ENCODE data around the gene COG4.

COG4 gene

DNA sequence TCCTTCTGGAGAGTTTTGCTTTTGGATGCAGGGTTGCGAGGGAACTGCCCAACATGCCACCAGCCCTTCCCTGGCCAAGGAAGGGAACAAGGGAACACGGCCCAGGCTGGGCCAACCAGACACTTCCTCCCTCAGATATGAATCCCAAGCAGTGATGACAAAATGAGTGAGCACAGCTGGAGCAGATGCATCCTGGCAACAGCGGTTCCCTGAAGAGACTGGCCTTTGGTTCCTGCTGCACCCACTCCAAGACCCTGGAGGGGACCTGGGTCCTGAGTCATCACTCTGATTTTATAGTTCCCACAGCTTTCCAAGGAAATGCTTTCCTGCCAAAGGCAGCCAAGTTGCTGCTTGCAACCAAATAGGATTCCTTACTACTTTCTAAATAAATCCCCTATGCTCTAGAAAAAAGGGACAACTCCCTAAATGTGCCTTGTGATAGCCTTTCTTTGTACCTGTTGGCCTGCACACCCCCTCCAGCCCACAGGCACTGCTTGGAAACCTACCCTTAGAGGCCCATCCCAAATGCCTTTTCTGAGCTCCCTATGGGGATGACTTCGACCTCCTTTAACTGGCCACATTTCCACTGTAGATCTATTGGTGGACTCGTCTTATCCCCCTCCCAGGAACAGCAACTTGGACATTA is 89.8 kb downstream of the COG4 start:
- H3K4me3 ChIP-seq (ENCODE audit: low read depth, low read length), result peak overlapping the region; percentile 29
- peak; percentile 56 for DNase-seq (ENCODE audit: low read depth)

DNA sequence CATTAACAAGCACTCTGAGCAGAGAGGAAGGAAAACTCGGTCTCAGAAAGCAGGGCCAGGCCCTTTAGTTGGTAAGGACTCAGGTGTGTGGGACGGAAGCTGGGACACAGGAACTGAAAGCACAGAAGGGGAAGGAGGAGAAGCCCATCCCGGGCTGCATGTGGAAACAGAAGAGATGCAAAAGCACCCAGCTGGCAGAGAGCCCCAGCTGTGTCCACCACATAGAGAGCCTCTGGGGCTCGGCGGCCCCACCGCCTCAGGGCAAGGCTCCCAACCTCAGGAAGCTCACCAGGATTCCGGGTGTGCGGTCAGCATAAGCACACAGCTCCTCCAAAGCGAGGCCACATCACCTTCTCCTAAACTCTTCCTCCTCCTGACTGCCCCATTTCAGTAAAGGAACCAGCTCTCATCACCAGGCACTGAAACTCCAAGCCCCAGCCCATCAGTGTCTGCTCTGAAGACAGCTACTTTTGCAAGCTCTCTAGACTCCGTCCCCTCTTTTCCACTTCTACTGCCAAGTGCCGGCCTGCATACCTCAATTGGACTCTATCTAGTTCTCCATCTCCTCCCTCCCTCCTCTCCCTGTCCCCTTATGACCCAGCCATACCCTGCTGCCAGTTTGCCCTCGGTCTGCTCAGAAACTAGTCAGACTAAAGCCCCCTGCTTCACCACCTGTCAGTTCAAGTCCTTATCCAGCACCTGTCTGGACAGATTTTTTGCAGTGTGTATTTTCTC is 90.5 kb downstream of the COG4 start:
- peak; percentile 49 for DNase-seq (ENCODE audit: low read depth)
- H3K4me3 ChIP-seq (ENCODE audit: low read depth, low read length), result peak overlapping the region; percentile 29
- no peak for TF ChIP-seq POLR2A (IDR thresholded peaks at IDR 0.05; ENCODE audit: extremely low read depth, insufficient read length)
- TF ChIP-seq, protein P1, sequence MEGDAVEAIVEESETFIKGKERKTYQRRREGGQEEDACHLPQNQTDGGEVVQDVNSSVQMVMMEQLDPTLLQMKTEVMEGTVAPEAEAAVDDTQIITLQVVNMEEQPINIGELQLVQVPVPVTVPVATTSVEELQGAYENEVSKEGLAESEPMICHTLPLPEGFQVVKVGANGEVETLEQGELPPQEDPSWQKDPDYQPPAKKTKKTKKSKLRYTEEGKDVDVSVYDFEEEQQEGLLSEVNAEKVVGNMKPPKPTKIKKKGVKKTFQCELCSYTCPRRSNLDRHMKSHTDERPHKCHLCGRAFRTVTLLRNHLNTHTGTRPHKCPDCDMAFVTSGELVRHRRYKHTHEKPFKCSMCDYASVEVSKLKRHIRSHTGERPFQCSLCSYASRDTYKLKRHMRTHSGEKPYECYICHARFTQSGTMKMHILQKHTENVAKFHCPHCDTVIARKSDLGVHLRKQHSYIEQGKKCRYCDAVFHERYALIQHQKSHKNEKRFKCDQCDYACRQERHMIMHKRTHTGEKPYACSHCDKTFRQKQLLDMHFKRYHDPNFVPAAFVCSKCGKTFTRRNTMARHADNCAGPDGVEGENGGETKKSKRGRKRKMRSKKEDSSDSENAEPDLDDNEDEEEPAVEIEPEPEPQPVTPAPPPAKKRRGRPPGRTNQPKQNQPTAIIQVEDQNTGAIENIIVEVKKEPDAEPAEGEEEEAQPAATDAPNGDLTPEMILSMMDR (IDR thresholded peaks at IDR 0.05; ENCODE audit: low read depth, low read length), result no peak
- TF ChIP-seq, protein P2, sequence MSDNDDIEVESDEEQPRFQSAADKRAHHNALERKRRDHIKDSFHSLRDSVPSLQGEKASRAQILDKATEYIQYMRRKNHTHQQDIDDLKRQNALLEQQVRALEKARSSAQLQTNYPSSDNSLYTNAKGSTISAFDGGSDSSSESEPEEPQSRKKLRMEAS (IDR thresholded peaks at IDR 0.05; ENCODE audit: low read depth, low read length), result no peak
- no peak for TF ChIP-seq MYC (IDR thresholded peaks at IDR 0.05; ENCODE audit: low read depth, low read length)

More for the DNA sequence above, 89.8 kb downstream of the COG4 start:
- TF ChIP-seq, protein P1 (IDR thresholded peaks at IDR 0.05; ENCODE audit: low read depth, low read length), result no peak
- TF ChIP-seq POLR2A (IDR thresholded peaks at IDR 0.05; ENCODE audit: extremely low read depth, insufficient read length) (no peak), MYC (IDR thresholded peaks at IDR 0.05; ENCODE audit: low read depth, low read length) (no peak)
- TF ChIP-seq, protein P2 (IDR thresholded peaks at IDR 0.05; ENCODE audit: low read depth, low read length), result no peak

DNA sequence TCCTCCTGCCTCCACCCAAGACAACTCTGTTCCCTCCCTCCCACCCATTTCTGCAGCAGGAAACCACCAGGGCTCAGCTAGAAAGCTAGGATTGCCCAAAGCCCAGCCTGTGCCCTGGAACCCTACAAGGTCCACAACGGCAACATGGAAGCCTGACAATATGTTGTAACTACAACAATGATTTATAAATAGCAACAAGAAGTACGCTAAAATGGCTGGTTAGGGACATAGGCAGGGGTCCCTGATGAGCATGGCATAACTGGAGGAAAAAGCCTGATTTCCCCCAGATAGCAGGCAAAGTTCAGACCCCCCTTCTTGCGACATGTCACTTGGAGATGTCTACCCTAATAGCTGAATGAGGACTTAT is 91.0 kb downstream of the COG4 start:
- DNase-seq (ENCODE audit: low read depth), result peak; percentile 84
- peak overlapping the region; percentile 29 for H3K4me3 ChIP-seq (ENCODE audit: low read depth, low read length)
- TF ChIP-seq, protein P2 (IDR thresholded peaks at IDR 0.05; ENCODE audit: low read depth, low read length), result no peak
- TF ChIP-seq, protein P1 (IDR thresholded peaks at IDR 0.05; ENCODE audit: low read depth, low read length), result no peak
- TF ChIP-seq MYC (IDR thresholded peaks at IDR 0.05; ENCODE audit: low read depth, low read length), result no peak
- TF ChIP-seq POLR2A (IDR thresholded peaks at IDR 0.05; ENCODE audit: extremely low read depth, insufficient read length), result no peak

DNA sequence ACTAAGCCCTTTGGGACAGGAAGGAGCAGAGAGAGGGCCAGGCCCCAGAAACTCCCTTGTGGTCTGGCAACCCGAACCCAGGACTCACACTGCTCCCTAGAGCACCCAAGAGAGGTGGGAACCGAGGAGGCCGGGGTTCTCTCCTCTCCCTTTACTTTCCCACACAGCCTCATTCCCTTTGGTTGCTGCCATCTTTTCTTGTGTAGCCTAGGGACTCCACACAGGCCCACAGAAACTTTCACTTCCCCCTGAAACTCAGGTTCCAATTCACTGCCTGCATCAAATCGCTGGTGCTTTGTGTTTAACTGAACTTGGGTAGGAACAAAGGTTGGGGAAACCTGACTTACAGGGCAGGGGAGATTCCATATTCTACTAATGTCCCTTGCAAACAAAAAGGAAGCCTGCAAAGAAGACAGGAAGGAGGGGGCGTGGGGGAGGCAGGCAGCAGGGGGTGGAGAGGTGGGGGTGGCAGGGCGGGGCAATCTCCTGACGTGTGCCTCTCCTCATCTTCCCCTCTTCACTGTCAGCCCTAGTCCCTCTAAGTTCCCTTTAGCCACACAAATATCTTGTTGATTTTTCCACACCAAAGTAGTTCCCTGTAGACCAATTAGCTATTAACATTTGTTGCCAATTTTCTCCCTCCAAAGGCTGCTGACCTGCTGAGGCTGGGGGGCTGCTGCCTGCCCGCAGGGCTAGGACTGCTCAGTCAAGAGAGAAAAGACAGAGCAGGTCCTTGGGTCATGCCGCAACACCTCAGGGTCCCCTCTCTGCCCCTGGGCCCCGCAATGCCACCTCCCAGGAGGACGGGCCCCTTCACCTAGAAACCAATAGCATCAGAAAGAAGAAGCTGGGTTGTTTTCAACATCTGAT is 92.5 kb downstream of the COG4 start:
- peak overlapping the region; percentile 37 for H3K4me3 ChIP-seq (ENCODE audit: low read depth, low read length)
- TF ChIP-seq, protein P2 (IDR thresholded peaks at IDR 0.05; ENCODE audit: low read depth, low read length), result 0 out of 2 replicates have a peak, but pooled peaks have one; percentile 7
- TF ChIP-seq, protein P1 (IDR thresholded peaks at IDR 0.05; ENCODE audit: low read depth, low read length), result no peak
- TF ChIP-seq MYC (IDR thresholded peaks at IDR 0.05; ENCODE audit: low read depth, low read length), result peak; percentile 34; the same call in 1 of the 2 replicates
- TF ChIP-seq POLR2A (IDR thresholded peaks at IDR 0.05; ENCODE audit: extremely low read depth, insufficient read length), result peak; percentile 27
- peak; percentile 93 for DNase-seq (ENCODE audit: low read depth)

Measured in NB4 (cell line).